Measurements from ENCODE around the gene UPK1B.

- TF ChIP-seq, protein P1, sequence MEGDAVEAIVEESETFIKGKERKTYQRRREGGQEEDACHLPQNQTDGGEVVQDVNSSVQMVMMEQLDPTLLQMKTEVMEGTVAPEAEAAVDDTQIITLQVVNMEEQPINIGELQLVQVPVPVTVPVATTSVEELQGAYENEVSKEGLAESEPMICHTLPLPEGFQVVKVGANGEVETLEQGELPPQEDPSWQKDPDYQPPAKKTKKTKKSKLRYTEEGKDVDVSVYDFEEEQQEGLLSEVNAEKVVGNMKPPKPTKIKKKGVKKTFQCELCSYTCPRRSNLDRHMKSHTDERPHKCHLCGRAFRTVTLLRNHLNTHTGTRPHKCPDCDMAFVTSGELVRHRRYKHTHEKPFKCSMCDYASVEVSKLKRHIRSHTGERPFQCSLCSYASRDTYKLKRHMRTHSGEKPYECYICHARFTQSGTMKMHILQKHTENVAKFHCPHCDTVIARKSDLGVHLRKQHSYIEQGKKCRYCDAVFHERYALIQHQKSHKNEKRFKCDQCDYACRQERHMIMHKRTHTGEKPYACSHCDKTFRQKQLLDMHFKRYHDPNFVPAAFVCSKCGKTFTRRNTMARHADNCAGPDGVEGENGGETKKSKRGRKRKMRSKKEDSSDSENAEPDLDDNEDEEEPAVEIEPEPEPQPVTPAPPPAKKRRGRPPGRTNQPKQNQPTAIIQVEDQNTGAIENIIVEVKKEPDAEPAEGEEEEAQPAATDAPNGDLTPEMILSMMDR (IDR thresholded peaks at IDR 0.05): no peak
- no peak for TF ChIP-seq EZH2 (IDR thresholded peaks at IDR 0.05)
Measured at GRCh38 chr3:119176778-119177177, 3.4 kb downstream of the UPK1B start.
